K562 (cell line): ENCODE results near the gene MALAT1. TPM values are rescaled to one million over a fixed set of nuclear protein-coding genes. Genes with fewer than 3 reads are reported as not detected.

Source experiments
- ARID2 ChIP-seq: fragments of 450-650 bp; IDR thresholded peaks from 2 replicates; pipeline ENCODE4 v1.6.1; 2017; ENCODE audit warnings: antibody characterized with exemption, mild to moderate bottlenecking
- FOXA3 ChIP-seq, 2 experiments: fragments of 450-650 bp in 1 of 2; sonication (generic) in 1 of 2; formaldehyde crosslinking; IDR thresholded peaks in 1 of 2; conservative IDR thresholded peaks in 1 of 2; 2 replicates each; pipeline versions ENCODE4 v1.4.0 to v1.8.0; 2020 to 2022; ENCODE audit warnings: mild to moderate bottlenecking in 2 of 2, missing genetic modification reagents in 1 of 2
- HEY1 ChIP-seq: fragments of 250-450 bp; sonication (Bioruptor Pico); IDR thresholded peaks from 2 replicates; pipeline ENCODE4 v1.5.0; 2020; ENCODE audit warnings: mild to moderate bottlenecking, moderate library complexity, borderline replicate concordance
- HSF4 ChIP-seq: fragments of 250-450 bp; sonication (Bioruptor Pico); IDR thresholded peaks from 2 replicates; pipeline ENCODE4 v2.1.2; 2022; ENCODE audit warnings: mild to moderate bottlenecking, moderate library complexity, borderline replicate concordance
- KLF13 ChIP-seq: fragments of 450-650 bp; IDR thresholded peaks from 2 replicates; pipeline ENCODE4 v1.6.1; 2016; ENCODE audit warnings: missing genetic modification characterization, low read depth, mild to moderate bottlenecking, missing compliant biosample characterization, moderate library complexity, borderline replicate concordance
- KLF6 ChIP-seq: fragments of 250-450 bp; sonication (Bioruptor Pico); IDR thresholded peaks from 2 replicates; pipeline ENCODE4 v1.4.0; 2020; ENCODE audit warnings: mild to moderate bottlenecking, moderate library complexity, borderline replicate concordance
- MAFK ChIP-seq: IDR thresholded peaks from 2 replicates; pipeline ENCODE4 v1.6.1; 2011; ENCODE audit warnings: low read length, improper control_type of control experiment
- NFRKB ChIP-seq: fragments of 450-650 bp; IDR thresholded peaks from 2 replicates; pipeline ENCODE4 v1.6.1; 2016; ENCODE audit warnings: low read depth
- PCBP2 ChIP-seq: fragments of 200-400 bp; formaldehyde crosslinking; IDR thresholded peaks from 2 replicates; pipeline ENCODE4 v1.6.1; 2018; ENCODE audit warnings: low read length, low read depth, mild to moderate bottlenecking, moderate library complexity; ENCODE audit not compliant: poor library complexity, severe bottlenecking
- RNF2 ChIP-seq: sonication (generic); IDR thresholded peaks from 2 replicates; pipeline ENCODE4 v1.6.1; 2016
- SIX5 ChIP-seq, 2 experiments: IDR thresholded peaks; 2 replicates each; pipeline ENCODE4 v1.6.1; 2011; ENCODE audit warnings: low read length in 2 of 2, borderline replicate concordance in 1 of 2, low read depth in 1 of 2, mild to moderate bottlenecking in 1 of 2, moderate library complexity in 1 of 2; ENCODE audit not compliant: insufficient read depth in 1 of 2
- SUPT5H ChIP-seq: fragments of 450-650 bp; IDR thresholded peaks from 2 replicates; pipeline ENCODE4 v1.6.1; 2016
- ZNF3 ChIP-seq: fragments of 250-450 bp; sonication (Bioruptor Pico); IDR thresholded peaks from 2 replicates; pipeline ENCODE4 v1.5.0; 2021; ENCODE audit warnings: mild to moderate bottlenecking, moderate library complexity
- ZSCAN32 ChIP-seq: fragments of 450-650 bp; formaldehyde crosslinking; IDR thresholded peaks from 2 replicates; pipeline ENCODE4 v1.4.0; 2020; ENCODE audit warnings: mild to moderate bottlenecking, moderate library complexity
- polyA plus RNA-seq, 8 experiments: library from polyadenylated mRNA; depleted of rRNA in 4 of 8; stranded (reverse) in 5 of 8; unstranded in 3 of 8; fragments of >200 nt; fragmentation: Nextera tagmentation in 2 of 8; fragmentation: Illumina TruSeq in 1 of 8; extraction: Ambion mirVana in 2 of 8; extraction: Trizol in 1 of 8; gene quantifications; 2 replicates each; pipeline versions ENCODE4 v1.2.1 to v1.2.3, GENCODE V29; 2011 to 2014; ENCODE audit warnings: inconsistent platforms in 1 of 8, missing spikeins in 1 of 8
- total RNA-seq, 7 experiments: library from RNA; depleted of rRNA in 6 of 7; stranded (reverse); fragments of >200 nt in 6 of 7; fragmentation: Illumina TruSeq in 2 of 7; extraction: Trizol in 2 of 7; gene quantifications; 2 replicates each; pipeline versions ENCODE4 v1.2.1 to v1.2.3, GENCODE V29; 2011 to 2021; ENCODE audit warnings: low replicate concordance in 1 of 7
- TF ChIP-seq, protein P1 (sequence below): sonication (generic); formaldehyde crosslinking; IDR thresholded peaks from 2 replicates; pipeline ENCODE4 v1.8.0; 2022; ENCODE audit warnings: mild to moderate bottlenecking, missing genetic modification reagents
- TF ChIP-seq, protein P2 (sequence below): fragments of 250-450 bp; sonication (Bioruptor Pico); IDR thresholded peaks from 2 replicates; pipeline ENCODE4 v1.8.0; 2022; ENCODE audit warnings: moderate library complexity, mild to moderate bottlenecking, inconsistent platforms
- TF ChIP-seq, protein P3 (sequence below): sonication (generic); formaldehyde crosslinking; IDR thresholded peaks from 2 replicates; pipeline ENCODE4 v1.4.0; 2020; ENCODE audit warnings: mild to moderate bottlenecking, missing genetic modification reagents
- TF ChIP-seq, protein P4 (sequence below): fragments of 450-650 bp; IDR thresholded peaks from 2 replicates; pipeline ENCODE4 v1.6.1; 2016; ENCODE audit warnings: borderline replicate concordance
- TF ChIP-seq, protein P5 (sequence below): sonication (generic); formaldehyde crosslinking; IDR thresholded peaks from 2 replicates; pipeline ENCODE4 v1.8.1; 2023; ENCODE audit warnings: mild to moderate bottlenecking, missing genetic modification reagents

MALAT1 gene
- total and polyA plus RNA-seq, 9 of the 15 experiments (the other 6 are each of a cell fraction or from before 2014, with no cell fraction given) = 363 to 8,715 (median 2,351) TPM

DNA sequence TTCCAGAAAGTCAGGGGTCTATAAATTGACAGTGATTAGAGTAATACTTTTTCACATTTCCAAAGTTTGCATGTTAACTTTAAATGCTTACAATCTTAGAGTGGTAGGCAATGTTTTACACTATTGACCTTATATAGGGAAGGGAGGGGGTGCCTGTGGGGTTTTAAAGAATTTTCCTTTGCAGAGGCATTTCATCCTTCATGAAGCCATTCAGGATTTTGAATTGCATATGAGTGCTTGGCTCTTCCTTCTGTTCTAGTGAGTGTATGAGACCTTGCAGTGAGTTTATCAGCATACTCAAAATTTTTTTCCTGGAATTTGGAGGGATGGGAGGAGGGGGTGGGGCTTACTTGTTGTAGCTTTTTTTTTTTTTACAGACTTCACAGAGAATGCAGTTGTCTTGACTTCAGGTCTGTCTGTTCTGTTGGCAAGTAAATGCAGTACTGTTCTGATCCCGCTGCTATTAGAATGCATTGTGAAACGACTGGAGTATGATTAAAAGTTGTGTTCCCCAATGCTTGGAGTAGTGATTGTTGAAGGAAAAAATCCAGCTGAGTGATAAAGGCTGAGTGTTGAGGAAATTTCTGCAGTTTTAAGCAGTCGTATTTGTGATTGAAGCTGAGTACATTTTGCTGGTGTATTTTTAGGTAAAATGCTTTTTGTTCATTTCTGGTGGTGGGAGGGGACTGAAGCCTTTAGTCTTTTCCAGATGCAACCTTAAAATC lies 5.3 kb downstream of the MALAT1 start (continued):
- peak; percentile 68; the same call in 1 of the 2 replicates for TF ChIP-seq ZNF3 (CRISPR knock-in tag)
- TF ChIP-seq, protein P1, sequence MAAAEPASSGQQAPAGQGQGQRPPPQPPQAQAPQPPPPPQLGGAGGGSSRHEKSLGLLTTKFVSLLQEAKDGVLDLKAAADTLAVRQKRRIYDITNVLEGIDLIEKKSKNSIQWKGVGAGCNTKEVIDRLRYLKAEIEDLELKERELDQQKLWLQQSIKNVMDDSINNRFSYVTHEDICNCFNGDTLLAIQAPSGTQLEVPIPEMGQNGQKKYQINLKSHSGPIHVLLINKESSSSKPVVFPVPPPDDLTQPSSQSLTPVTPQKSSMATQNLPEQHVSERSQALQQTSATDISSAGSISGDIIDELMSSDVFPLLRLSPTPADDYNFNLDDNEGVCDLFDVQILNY (CRISPR knock-in tag) = 0 out of 2 replicates have a peak, but pooled peaks have one; percentile 57
- TF ChIP-seq, protein P2, sequence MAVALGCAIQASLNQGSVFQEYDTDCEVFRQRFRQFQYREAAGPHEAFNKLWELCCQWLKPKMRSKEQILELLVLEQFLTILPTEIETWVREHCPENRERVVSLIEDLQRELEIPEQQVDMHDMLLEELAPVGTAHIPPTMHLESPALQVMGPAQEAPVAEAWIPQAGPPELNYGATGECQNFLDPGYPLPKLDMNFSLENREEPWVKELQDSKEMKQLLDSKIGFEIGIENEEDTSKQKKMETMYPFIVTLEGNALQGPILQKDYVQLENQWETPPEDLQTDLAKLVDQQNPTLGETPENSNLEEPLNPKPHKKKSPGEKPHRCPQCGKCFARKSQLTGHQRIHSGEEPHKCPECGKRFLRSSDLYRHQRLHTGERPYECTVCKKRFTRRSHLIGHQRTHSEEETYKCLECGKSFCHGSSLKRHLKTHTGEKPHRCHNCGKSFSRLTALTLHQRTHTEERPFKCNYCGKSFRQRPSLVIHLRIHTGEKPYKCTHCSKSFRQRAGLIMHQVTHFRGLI (CRISPR knock-in tag) = no peak
- TF ChIP-seq FOXA3 (CRISPR knock-in tag; conservative IDR thresholded peaks at IDR 0.05 in 1 of 2, IDR thresholded peaks at IDR 0.05 in 1 of 2) = no peak; a peak in 1 of 4 replicates
- no peak for TF ChIP-seq ARID2
- no peak for TF ChIP-seq NFRKB
- TF ChIP-seq KLF6 (CRISPR knock-in tag) = no peak
- TF ChIP-seq, protein P3, sequence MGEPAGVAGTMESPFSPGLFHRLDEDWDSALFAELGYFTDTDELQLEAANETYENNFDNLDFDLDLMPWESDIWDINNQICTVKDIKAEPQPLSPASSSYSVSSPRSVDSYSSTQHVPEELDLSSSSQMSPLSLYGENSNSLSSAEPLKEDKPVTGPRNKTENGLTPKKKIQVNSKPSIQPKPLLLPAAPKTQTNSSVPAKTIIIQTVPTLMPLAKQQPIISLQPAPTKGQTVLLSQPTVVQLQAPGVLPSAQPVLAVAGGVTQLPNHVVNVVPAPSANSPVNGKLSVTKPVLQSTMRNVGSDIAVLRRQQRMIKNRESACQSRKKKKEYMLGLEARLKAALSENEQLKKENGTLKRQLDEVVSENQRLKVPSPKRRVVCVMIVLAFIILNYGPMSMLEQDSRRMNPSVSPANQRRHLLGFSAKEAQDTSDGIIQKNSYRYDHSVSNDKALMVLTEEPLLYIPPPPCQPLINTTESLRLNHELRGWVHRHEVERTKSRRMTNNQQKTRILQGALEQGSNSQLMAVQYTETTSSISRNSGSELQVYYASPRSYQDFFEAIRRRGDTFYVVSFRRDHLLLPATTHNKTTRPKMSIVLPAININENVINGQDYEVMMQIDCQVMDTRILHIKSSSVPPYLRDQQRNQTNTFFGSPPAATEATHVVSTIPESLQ (CRISPR knock-in tag) = no peak
- no peak for TF ChIP-seq PCBP2
- peak; percentile 68 for TF ChIP-seq ZSCAN32 (CRISPR knock-in tag)
- peak; percentile 94 for TF ChIP-seq HEY1
- TF ChIP-seq SIX5 (IDR thresholded peaks at IDR 0.05; ENCODE audit: borderline replicate concordance in 1 of 2, insufficient read depth in 1 of 2, low read depth in 1 of 2, low read length in 2 of 2) = no peak
- TF ChIP-seq KLF13 = 0 out of 2 replicates have a peak, but pooled peaks have one; percentile 10
- TF ChIP-seq HSF4 = no peak
- peak; percentile 95 for TF ChIP-seq SUPT5H
- TF ChIP-seq MAFK = no peak
- TF ChIP-seq RNF2 = no peak
- TF ChIP-seq, protein P4, sequence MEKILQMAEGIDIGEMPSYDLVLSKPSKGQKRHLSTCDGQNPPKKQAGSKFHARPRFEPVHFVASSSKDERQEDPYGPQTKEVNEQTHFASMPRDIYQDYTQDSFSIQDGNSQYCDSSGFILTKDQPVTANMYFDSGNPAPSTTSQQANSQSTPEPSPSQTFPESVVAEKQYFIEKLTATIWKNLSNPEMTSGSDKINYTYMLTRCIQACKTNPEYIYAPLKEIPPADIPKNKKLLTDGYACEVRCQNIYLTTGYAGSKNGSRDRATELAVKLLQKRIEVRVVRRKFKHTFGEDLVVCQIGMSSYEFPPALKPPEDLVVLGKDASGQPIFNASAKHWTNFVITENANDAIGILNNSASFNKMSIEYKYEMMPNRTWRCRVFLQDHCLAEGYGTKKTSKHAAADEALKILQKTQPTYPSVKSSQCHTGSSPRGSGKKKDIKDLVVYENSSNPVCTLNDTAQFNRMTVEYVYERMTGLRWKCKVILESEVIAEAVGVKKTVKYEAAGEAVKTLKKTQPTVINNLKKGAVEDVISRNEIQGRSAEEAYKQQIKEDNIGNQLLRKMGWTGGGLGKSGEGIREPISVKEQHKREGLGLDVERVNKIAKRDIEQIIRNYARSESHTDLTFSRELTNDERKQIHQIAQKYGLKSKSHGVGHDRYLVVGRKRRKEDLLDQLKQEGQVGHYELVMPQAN = peak; percentile 39; the same call in 1 of the 2 replicates
- TF ChIP-seq, protein P5, sequence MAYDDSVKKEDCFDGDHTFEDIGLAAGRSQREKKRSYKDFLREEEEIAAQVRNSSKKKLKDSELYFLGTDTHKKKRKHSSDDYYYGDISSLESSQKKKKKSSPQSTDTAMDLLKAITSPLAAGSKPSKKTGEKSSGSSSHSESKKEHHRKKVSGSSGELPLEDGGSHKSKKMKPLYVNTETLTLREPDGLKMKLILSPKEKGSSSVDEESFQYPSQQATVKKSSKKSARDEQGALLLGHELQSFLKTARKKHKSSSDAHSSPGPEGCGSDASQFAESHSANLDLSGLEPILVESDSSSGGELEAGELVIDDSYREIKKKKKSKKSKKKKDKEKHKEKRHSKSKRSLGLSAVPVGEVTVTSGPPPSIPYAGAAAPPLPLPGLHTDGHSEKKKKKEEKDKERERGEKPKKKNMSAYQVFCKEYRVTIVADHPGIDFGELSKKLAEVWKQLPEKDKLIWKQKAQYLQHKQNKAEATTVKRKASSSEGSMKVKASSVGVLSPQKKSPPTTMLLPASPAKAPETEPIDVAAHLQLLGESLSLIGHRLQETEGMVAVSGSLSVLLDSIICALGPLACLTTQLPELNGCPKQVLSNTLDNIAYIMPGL (CRISPR knock-in tag) = no peak
